ENCODE results near the gene SLC25A30. TPM values are rescaled to one million over a fixed set of nuclear protein-coding genes. Genes with fewer than 3 reads are reported as not detected.

SLC25A30 gene
- total RNA-seq, 1 donor from 2014 or later: 13.4 TPM

DNA sequence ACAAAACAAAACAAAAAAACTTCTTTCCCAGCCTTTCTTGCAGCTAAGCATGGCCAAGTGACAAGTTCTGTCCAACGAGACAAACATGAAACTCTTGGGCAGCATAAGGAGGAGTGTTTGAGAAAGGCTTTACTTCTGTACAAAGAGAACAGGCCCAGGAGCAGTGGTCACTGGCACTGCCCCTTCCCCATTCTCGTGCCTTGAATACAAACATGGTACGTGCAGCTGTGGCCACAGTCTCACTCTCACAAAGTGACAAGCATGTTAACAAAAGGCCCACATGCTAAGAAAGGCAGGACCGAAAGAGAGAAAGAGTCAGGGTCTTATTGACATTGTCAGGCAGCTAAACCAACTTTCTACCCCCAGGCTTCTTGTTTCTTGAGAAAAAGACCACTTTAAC is 19.8 kb upstream of the SLC25A30 start:
- Mint-ChIP-seq H3K4me3 (ENCODE audit: unreplicated experiment) (no peak overlapping the region), H3K27ac (ENCODE audit: unreplicated experiment) (no peak overlapping the region), H3K4me1 (ENCODE audit: low read depth) (peaks cover 32% of the 10 kb centered on the region), H3K36me3 (ENCODE audit: low read depth) (no peaks in the 10 kb centered on the region), H3K9me3 (ENCODE audit: low read depth) (no peaks in the 10 kb centered on the region), H3K27me3 (ENCODE audit: low read depth) (no peaks in the 10 kb centered on the region)
- DNase-seq (ENCODE audit: low spot score): no peak
- no peak for TF ChIP-seq CTCF (IDR thresholded peaks at IDR 0.05)

GRCh38 chr13:45436953-45437352 is 18.8 kb upstream of the SLC25A30 start:
- DNase-seq (ENCODE audit: low spot score): no peak
- Mint-ChIP-seq H3K27ac (ENCODE audit: unreplicated experiment) (no peak overlapping the region), H3K4me1 (ENCODE audit: low read depth) (peaks cover 29% of the 10 kb centered on the region), H3K4me3 (ENCODE audit: unreplicated experiment) (no peak overlapping the region), H3K9me3 (ENCODE audit: low read depth) (no peaks in the 10 kb centered on the region), H3K36me3 (ENCODE audit: low read depth) (no peaks in the 10 kb centered on the region), H3K27me3 (ENCODE audit: low read depth) (no peaks in the 10 kb centered on the region)
- TF ChIP-seq CTCF (IDR thresholded peaks at IDR 0.05): no peak

- Mint-ChIP-seq H3K4me3 (ENCODE audit: unreplicated experiment) (no peak overlapping the region), H3K27ac (ENCODE audit: unreplicated experiment) (no peak overlapping the region), H3K27me3 (ENCODE audit: low read depth) (no peaks in the 10 kb centered on the region), H3K4me1 (ENCODE audit: low read depth) (peaks cover 23% of the 10 kb centered on the region), H3K36me3 (ENCODE audit: low read depth) (no peaks in the 10 kb centered on the region), H3K9me3 (ENCODE audit: low read depth) (no peaks in the 10 kb centered on the region)
- TF ChIP-seq CTCF (IDR thresholded peaks at IDR 0.05): no peak
- DNase-seq (ENCODE audit: low spot score): no peak
Observed at GRCh38 chr13:45436332-45436731, 18.2 kb upstream of the SLC25A30 start.

DNA sequence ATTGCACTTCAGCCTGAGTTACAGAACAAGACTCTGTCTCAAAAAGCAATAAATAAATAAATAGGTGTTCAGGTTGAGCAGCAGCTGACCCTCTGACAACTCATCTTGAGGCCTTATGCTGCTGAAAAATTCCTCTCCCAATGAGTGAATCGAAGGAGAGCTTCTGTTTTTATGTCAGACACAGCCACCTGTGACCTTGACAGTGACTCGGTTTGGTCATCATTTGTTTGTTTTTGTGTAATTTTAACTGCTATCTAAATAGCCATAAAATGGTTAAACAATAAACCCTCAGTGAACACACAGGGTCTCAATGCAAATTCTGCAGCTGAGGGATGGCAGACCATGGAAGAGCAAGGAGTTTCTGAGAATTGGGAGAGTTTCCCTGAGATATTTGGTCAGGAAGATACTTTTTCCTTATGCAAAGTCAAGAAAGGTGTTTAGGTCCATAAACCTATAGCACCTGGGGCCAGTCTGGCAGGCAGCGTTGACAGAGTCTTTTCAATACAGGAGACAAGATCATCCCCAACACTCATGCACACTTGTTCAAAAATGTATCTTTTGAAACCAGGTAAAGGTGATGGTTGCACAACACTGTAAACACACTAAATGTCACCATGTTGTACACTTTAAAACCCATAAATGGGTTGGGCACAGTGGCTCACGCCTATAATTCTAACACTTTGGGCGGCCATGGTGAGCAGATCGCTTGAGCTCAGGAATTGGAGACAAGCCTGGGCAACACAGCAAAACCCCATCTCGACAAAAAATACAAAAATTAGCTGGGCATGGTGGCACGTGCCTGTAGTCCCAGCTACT is 16.6 kb upstream of the SLC25A30 start:
- Mint-ChIP-seq H3K27me3 (ENCODE audit: low read depth) (no peaks in the 10 kb centered on the region), H3K27ac (ENCODE audit: unreplicated experiment) (no peak overlapping the region), H3K4me1 (ENCODE audit: low read depth) (peaks cover 7% of the 10 kb centered on the region), H3K4me3 (ENCODE audit: unreplicated experiment) (no peak overlapping the region), H3K9me3 (ENCODE audit: low read depth) (peaks cover 3% of the 10 kb centered on the region), H3K36me3 (ENCODE audit: low read depth) (no peaks in the 10 kb centered on the region)
- no peak for DNase-seq (ENCODE audit: low spot score)
- no peak for TF ChIP-seq CTCF (IDR thresholded peaks at IDR 0.05)

GRCh38 chr13:45433381-45433790 is 15.2 kb upstream of the SLC25A30 start:
- DNase-seq (ENCODE audit: low spot score): no peak
- no peak for TF ChIP-seq CTCF (IDR thresholded peaks at IDR 0.05)
- H3K27me3 Mint-ChIP-seq (ENCODE audit: low read depth): no peaks in the 10 kb centered on the region
- H3K36me3 Mint-ChIP-seq (ENCODE audit: low read depth): no peaks in the 10 kb centered on the region
- peaks cover 3% of the 10 kb centered on the region for H3K9me3 Mint-ChIP-seq (ENCODE audit: low read depth)
- H3K27ac Mint-ChIP-seq (ENCODE audit: unreplicated experiment): no peak overlapping the region
- H3K4me1 Mint-ChIP-seq (ENCODE audit: low read depth): no peaks in the 10 kb centered on the region
- H3K4me3 Mint-ChIP-seq (ENCODE audit: unreplicated experiment): no peak overlapping the region
